Lower leg skin (tissue), 4 donors: Measurements from ENCODE around the gene NNAT. TPM values are rescaled to one million over a fixed set of nuclear protein-coding genes. Genes with fewer than 3 reads are reported as not detected.
"Not testable (repeated sequence)": the region's sequence is repeated elsewhere in the genome, so short reads cannot be mapped to it uniquely, and the experiment has no call there.

Source experiments
- DNase-seq, 2 donors: peaks; one replicate each; pipeline ENCODE4 v3.0.0-alpha.2; 2019; ENCODE audit warnings: low spot score in 2 of 2
- H3K4me3 ChIP-seq: fragments of 200-600 bp; sonication (generic); 2 replicates; pipeline ENCODE4 v1.5.1; 2017; ENCODE audit warnings: mild to moderate bottlenecking, low read depth; ENCODE audit not compliant: poor library complexity, severe bottlenecking
- CTCF ChIP-seq, 3 donors: fragments of 450-650 bp; IDR thresholded peaks; one replicate each; pipeline ENCODE4 v1.5.1; 2016; ENCODE audit warnings: antibody characterized with exemption in 3 of 3, mild to moderate bottlenecking in 3 of 3, moderate library complexity in 2 of 3
- POLR2A ChIP-seq, 2 donors: fragments of 450-650 bp; IDR thresholded peaks; one replicate each; pipeline ENCODE4 v1.6.1; 2016 to 2017; ENCODE audit warnings: antibody characterized with exemption in 2 of 2, mild to moderate bottlenecking in 1 of 2, moderate library complexity in 1 of 2
- WGBS, 2 donors: methylation state at CpG; one replicate each; pipeline ENCODE4 v1.1.5; 2018; 5-methylcytosine and 5-hydroxymethylcytosine counted together
- intact Hi-C: fragments of 100-400 bp; cut with DNase I; formaldehyde crosslinking; loops from one replicate; pipeline ENCODE4 v1.15.0; 2023; ENCODE audit warnings: low total_unique reads
- total RNA-seq, 4 donors: library from RNA; depleted of rRNA; stranded (reverse); fragments of >200 nt; gene quantifications; one replicate each; pipeline ENCODE4 v1.1.0, GENCODE V29; 2016

The NNAT gene
- total RNA-seq, 4 donors from 2014 or later: 1.3 to 3.8 (median 2.3) TPM

DNA sequence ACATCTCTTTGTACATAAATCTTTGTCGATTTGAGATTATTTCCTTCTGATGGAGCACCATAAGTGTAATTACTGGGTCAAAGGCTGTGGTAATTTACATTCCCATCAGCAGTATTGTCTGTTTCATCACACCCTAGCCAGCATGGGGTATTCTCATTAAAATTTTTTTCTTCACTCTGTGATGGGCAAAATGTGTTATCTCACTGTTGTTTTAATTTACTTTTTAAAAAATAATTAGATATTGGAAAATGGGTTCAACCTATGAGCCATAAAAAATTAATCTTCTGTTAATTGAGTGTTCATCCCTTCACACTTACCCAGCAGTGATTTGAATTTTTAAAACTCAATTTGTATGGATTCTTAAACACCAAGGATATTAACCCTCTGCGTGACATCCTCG is 44.0 kb upstream of the NNAT start:
- intact Hi-C loops: no loop called here
- no peak overlapping the region for H3K4me3 ChIP-seq
- no peak for DNase-seq
- TF ChIP-seq CTCF (IDR thresholded peaks at IDR 0.05): no peak
- 59 to 87% methylated on average over 3 of the region's 3 CpGs for WGBS, 2 donors

DNA sequence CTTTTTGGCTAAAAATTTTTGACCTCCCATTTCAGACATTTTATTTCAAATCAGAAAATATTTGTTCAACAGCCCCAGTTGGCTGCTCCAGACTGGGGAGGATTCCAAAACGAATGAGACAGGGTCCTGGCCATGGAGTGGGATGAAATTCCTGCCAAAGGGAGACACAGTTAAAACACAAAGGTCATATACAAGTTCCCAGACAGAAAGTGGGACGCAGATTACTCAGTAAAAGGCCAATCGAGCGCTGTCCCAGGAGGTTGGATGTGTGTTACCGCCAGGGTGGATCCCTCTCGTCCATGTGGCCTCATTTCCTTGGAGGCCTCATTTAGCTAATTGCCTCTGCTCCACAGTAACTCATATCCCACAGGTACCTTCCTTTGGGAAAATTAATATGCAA is 41.8 kb upstream of the NNAT start:
- TF ChIP-seq CTCF (IDR thresholded peaks at IDR 0.05): no peak
- no peak for TF ChIP-seq POLR2A (IDR thresholded peaks at IDR 0.05)
- intact Hi-C loops: no loop called here
- no peak for DNase-seq
- H3K4me3 ChIP-seq: no peak overlapping the region
- WGBS, 2 donors: 68 to 69% methylated on average over 6 of the region's 6 CpGs

GRCh38 chr20:37479925-37480691 is 40.9 kb upstream of the NNAT start:
- DNase-seq: no peak
- intact Hi-C loops: no loop called here
- no peak for TF ChIP-seq CTCF (IDR thresholded peaks at IDR 0.05)
- no peak for TF ChIP-seq POLR2A (IDR thresholded peaks at IDR 0.05)
- 89 to 93% methylated on average over 9 of the region's 9 CpGs for WGBS, 2 donors
- H3K4me3 ChIP-seq: no peak overlapping the region

DNA sequence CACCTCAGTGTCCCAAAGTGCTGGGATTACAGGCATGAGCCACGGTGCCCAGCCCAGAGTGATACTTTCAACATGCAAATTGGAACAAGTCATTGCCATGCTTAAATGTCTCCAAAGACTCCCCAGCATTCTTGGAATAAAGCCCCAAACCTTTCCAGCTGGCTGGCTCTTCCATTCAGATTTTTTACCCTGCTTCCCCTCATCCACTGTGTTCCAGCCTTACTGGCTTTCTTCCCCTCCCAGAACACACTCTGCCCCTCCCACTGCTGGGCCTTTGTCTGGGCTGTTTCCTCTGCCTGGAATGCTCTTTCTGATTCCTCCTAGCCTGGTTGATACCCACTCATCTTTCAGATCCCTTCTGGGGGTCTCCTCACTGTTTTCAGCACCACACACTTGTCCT is 40.1 kb upstream of the NNAT start:
- intact Hi-C loops: no loop called here
- no peak overlapping the region for H3K4me3 ChIP-seq
- TF ChIP-seq POLR2A (IDR thresholded peaks at IDR 0.05): no peak
- no peak for TF ChIP-seq CTCF (IDR thresholded peaks at IDR 0.05)
- WGBS, 2 donors: 9 to 29% methylated on average over 1 of the region's 1 CpG
- DNase-seq: peak in 1 of 2 donors; percentile 13

GRCh38 chr20:37481610-37482009 is 39.4 kb upstream of the NNAT start:
- no peak for TF ChIP-seq POLR2A (IDR thresholded peaks at IDR 0.05)
- TF ChIP-seq CTCF (IDR thresholded peaks at IDR 0.05): no peak
- DNase-seq: no peak
- no peak overlapping the region for H3K4me3 ChIP-seq
- intact Hi-C loops: no loop called here
- 87 to 89% methylated on average over 5 of the region's 5 CpGs for whole genome bisulfite sequencing, 2 donors

GRCh38 chr20:37484331-37484730 is 36.7 kb upstream of the NNAT start:
- intact Hi-C loops: no loop called here
- WGBS, 2 donors: 69 to 70% methylated on average over 3 of the region's 3 CpGs

GRCh38 chr20:37486209-37486608 is 34.8 kb upstream of the NNAT start:
- WGBS, 2 donors: 95 to 97% methylated on average over 1 of the region's 1 CpG
- intact Hi-C loops, H3K4me3 ChIP-seq: not testable (repeated sequence)
- DNase-seq: peak in 1 of 2 donors; percentile 21

More at GRCh38 chr20:37484331-37484730, 36.7 kb upstream of the NNAT start:
- peak in 1 of 2 donors; percentile 10 for DNase-seq
- TF ChIP-seq CTCF (IDR thresholded peaks at IDR 0.05) (no peak), POLR2A (IDR thresholded peaks at IDR 0.05) (no peak)
- no peak overlapping the region for H3K4me3 ChIP-seq
